Measurements from ENCODE around the gene SPNS3.

The SPNS3 gene

GRCh38 chr17:4509923-4510617 is 76.3 kb downstream of the SPNS3 start:
- DNase-seq (ENCODE audit: low read depth), result no peak

GRCh38 chr17:4510618-4510941 is 76.8 kb downstream of the SPNS3 start:
- DNase-seq (ENCODE audit: low read depth), result no peak

- no peak for DNase-seq (ENCODE audit: low read depth)
These were observed 77.6 kb downstream of the SPNS3 start for GRCh38 chr17:4511199-4511932.

- no peak for DNase-seq (ENCODE audit: low read depth)
These were observed 78.7 kb downstream of the SPNS3 start for GRCh38 chr17:4512156-4513112.

- no peak for DNase-seq (ENCODE audit: low read depth)
These were observed 79.6 kb downstream of the SPNS3 start for GRCh38 chr17:4513113-4514032.

- no peak for DNase-seq (ENCODE audit: low read depth)
These were observed 80.5 kb downstream of the SPNS3 start for GRCh38 chr17:4514206-4514605.

- no peak for DNase-seq (ENCODE audit: low read depth)
These were observed 81.0 kb downstream of the SPNS3 start for GRCh38 chr17:4514779-4515178.

GRCh38 chr17:4515501-4515900 is 81.8 kb downstream of the SPNS3 start:
- DNase-seq (ENCODE audit: low read depth), result no peak

GRCh38 chr17:4516735-4517134 is 83.0 kb downstream of the SPNS3 start:
- DNase-seq (ENCODE audit: low read depth), result no peak

- DNase-seq (ENCODE audit: low read depth), result no peak
These were observed 85.2 kb downstream of the SPNS3 start for GRCh38 chr17:4518901-4519300.

- no peak for DNase-seq (ENCODE audit: low read depth)
These were observed 85.6 kb downstream of the SPNS3 start for GRCh38 chr17:4519361-4519788.

- DNase-seq (ENCODE audit: low read depth), result no peak
These were observed 86.5 kb downstream of the SPNS3 start for GRCh38 chr17:4520060-4520893.

GRCh38 chr17:4520894-4521600 is 87.3 kb downstream of the SPNS3 start:
- no peak for DNase-seq (ENCODE audit: low read depth)

- no peak for DNase-seq (ENCODE audit: low read depth)
These were observed 88.9 kb downstream of the SPNS3 start for GRCh38 chr17:4522661-4523060.

- DNase-seq (ENCODE audit: low read depth), result no peak
These were observed 90.2 kb downstream of the SPNS3 start for GRCh38 chr17:4523946-4524345.

- no peak for DNase-seq (ENCODE audit: low read depth)
These were observed 92.1 kb downstream of the SPNS3 start for GRCh38 chr17:4525691-4526397.

- no peak for DNase-seq (ENCODE audit: low read depth)
These were observed 93.4 kb downstream of the SPNS3 start for GRCh38 chr17:4527134-4527533.

GRCh38 chr17:4527566-4528125 is 93.9 kb downstream of the SPNS3 start:
- no peak for DNase-seq (ENCODE audit: low read depth)

- no peak for DNase-seq (ENCODE audit: low read depth)
These were observed 95.9 kb downstream of the SPNS3 start for GRCh38 chr17:4529533-4530152.

Measured in activated T-cell treated with anti-CD3 and anti-CD28 coated beads for 48 hours (primary cell).